Lower lobe of right lung (tissue), 2 donors: ENCODE data around the gene MRRF. TPM values are rescaled to one million over a fixed set of nuclear protein-coding genes. Genes with fewer than 3 reads are reported as not detected.

Source experiments
- ATAC-seq, 2 donors: fragments of 200-7000 bp; cut with Tn5 transposase; one replicate each; pipeline ENCODE4 v1.9.1; 2020 to 2022; ENCODE audit warnings: mild to moderate bottlenecking in 2 of 2, moderate library complexity in 2 of 2
- DNase-seq: peaks from one replicate; pipeline ENCODE4 v3.0.0-alpha.2; 2020
- H3K27ac ChIP-seq: fragments of 200-600 bp; one replicate; pipeline ENCODE4 v1.8.0; 2022
- H3K27me3 ChIP-seq: fragments of 200-600 bp; one replicate; pipeline ENCODE4 v1.8.0; 2022; ENCODE audit warnings: low read depth
- H3K36me3 ChIP-seq: fragments of 200-600 bp; one replicate; pipeline ENCODE4 v1.8.0; 2022; ENCODE audit warnings: mild to moderate bottlenecking
- H3K4me1 ChIP-seq: fragments of 200-600 bp; one replicate; pipeline ENCODE4 v1.8.0; 2022
- H3K4me3 ChIP-seq: fragments of 200-600 bp; one replicate; pipeline ENCODE4 v1.8.0; 2022; ENCODE audit warnings: mild to moderate bottlenecking
- H3K9me3 ChIP-seq: fragments of 200-600 bp; one replicate; pipeline ENCODE4 v1.8.0; 2022
- intact Hi-C: fragments of 100-400 bp; cut with DNase I; formaldehyde crosslinking; loops from one replicate; pipeline ENCODE4 v1.11.0; 2022
- total RNA-seq: library from RNA; stranded (reverse); fragmentation: NEBNext Ultra II Directional; extraction: Animal tissue kit (Norgen Biotek cat#: 25700); gene quantifications from one replicate; pipeline ENCODE4 v1.2.1, GENCODE V29; 2021
- TF ChIP-seq, protein P1 (sequence below): fragments of 200-600 bp; IDR thresholded peaks from one replicate; pipeline ENCODE4 v1.8.0; 2022; ENCODE audit warnings: antibody characterized with exemption, mild to moderate bottlenecking
- donor health status: DM: no; HTN: yes; CAD: no; lungs with severe emphysema.

MRRF gene
- total RNA-seq, 1 donor from 2014 or later: 30.2 TPM

DNA sequence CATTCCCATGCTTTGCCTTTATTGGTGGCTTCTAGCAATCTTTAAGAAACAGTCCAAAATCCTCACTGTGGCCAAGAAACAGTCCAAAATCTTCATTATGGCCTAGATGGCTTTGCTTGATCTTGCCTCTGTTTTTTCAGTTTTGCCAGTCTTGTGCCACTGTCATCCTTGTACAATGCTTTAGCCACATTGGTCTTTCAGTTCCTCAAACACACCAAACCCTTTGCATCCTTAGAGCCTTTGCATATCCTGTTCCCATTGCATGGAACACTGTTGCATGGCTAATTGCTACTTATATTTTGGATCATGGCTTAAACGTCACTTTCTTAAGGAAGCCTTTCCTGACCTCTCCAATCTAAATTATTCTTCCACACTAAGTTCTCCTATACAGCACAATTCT lies 22.1 kb downstream of the MRRF start:
- intact Hi-C loops: no loop called here
- no peaks in the 10 kb centered on the region for H3K9me3 ChIP-seq
- no peaks in the 10 kb centered on the region for H3K27me3 ChIP-seq
- H3K4me1 ChIP-seq: peaks cover 11% of the 10 kb centered on the region
- ATAC-seq (no peak), DNase-seq (no peak)
- H3K36me3 ChIP-seq: peaks cover 70% of the 10 kb centered on the region
- TF ChIP-seq, protein P1, sequence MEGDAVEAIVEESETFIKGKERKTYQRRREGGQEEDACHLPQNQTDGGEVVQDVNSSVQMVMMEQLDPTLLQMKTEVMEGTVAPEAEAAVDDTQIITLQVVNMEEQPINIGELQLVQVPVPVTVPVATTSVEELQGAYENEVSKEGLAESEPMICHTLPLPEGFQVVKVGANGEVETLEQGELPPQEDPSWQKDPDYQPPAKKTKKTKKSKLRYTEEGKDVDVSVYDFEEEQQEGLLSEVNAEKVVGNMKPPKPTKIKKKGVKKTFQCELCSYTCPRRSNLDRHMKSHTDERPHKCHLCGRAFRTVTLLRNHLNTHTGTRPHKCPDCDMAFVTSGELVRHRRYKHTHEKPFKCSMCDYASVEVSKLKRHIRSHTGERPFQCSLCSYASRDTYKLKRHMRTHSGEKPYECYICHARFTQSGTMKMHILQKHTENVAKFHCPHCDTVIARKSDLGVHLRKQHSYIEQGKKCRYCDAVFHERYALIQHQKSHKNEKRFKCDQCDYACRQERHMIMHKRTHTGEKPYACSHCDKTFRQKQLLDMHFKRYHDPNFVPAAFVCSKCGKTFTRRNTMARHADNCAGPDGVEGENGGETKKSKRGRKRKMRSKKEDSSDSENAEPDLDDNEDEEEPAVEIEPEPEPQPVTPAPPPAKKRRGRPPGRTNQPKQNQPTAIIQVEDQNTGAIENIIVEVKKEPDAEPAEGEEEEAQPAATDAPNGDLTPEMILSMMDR: no peak
- H3K27ac ChIP-seq: no peak overlapping the region
- no peak overlapping the region for H3K4me3 ChIP-seq

DNA sequence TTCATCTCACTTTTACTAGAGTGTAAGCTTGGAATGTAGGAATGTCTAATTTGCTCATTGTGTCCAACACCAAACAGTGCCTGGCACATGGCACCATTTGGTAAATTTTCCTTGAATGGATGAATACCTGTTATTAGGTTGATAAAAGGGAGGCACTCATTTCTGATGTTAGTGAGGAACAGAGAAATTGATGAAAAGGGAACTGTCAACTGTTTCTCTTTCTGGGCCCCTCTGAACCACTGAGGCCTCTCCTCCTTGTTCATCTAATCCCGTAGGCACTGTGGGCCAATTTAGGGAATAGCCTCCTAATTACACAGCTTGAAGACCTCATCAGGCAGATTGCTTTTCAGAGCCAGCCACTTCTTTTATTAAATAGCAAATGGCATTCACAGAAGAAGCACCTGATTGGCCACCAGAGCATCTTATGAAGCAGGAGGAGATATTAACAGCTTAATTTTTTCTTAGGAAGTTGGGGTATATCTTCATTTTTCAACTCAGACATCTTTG lies 22.6 kb downstream of the MRRF start:
- no peak overlapping the region for H3K4me3 ChIP-seq
- DNase-seq: no peak
- peaks cover 11% of the 10 kb centered on the region for H3K4me1 ChIP-seq
- TF ChIP-seq, protein P1: no peak
- intact Hi-C loops: no loop called here
- no peak overlapping the region for H3K27ac ChIP-seq
- no peaks in the 10 kb centered on the region for H3K9me3 ChIP-seq
- H3K36me3 ChIP-seq: peaks cover 75% of the 10 kb centered on the region
- no peaks in the 10 kb centered on the region for H3K27me3 ChIP-seq
- no peak for ATAC-seq

DNA sequence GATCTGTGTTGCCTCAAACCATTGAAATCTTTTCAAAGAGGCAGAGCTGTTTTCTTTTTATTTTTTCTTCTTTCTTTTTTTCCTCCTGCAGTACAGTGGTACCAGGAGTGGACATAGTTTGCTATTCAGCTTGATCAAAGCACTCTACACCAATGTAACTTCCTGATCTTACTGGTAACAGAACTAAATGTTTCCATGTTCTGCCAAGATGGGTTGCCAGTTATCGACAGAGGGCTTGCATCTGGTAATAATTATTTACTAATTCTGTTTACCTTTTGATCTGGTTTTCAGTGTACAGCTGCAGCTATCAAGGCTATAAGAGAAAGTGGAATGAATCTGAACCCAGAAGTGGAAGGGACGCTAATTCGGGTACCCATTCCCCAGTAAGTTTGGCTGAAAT lies 26.8 kb downstream of the MRRF start:
- H3K9me3 ChIP-seq: no peaks in the 10 kb centered on the region
- DNase-seq: no peak
- TF ChIP-seq, protein P1: no peak
- H3K27ac ChIP-seq: no peak overlapping the region
- intact Hi-C loops: no loop called here
- H3K4me3 ChIP-seq: no peak overlapping the region
- no peaks in the 10 kb centered on the region for H3K27me3 ChIP-seq
- peaks cover 11% of the 10 kb centered on the region for H3K4me1 ChIP-seq
- H3K36me3 ChIP-seq: peaks cover 95% of the 10 kb centered on the region
- ATAC-seq: no peak

DNA sequence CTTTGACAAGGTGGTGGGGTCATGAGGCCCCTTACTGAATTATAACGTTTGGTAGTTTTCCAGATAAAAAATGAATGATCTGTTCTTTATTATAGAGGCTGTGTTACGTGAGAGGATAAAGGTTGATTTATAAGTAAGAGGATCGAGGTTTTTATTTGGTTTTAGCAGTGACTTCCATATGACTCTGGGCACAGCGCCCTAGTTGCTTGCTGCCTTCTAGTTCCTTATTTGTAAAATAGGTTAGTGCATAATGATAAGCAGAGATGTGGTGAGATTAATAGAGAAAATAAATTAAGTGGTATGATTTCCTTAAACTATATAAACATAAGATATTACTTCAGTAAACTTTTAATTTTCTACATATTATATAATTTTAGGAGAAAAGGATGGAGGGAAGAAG lies 29.8 kb downstream of the MRRF start:
- DNase-seq (no peak), ATAC-seq (no peak)
- H3K27me3 ChIP-seq: no peaks in the 10 kb centered on the region
- no peak overlapping the region for H3K4me3 ChIP-seq
- H3K4me1 ChIP-seq: no peaks in the 10 kb centered on the region
- H3K27ac ChIP-seq: no peak overlapping the region
- TF ChIP-seq, protein P1: no peak
- no peaks in the 10 kb centered on the region for H3K9me3 ChIP-seq
- intact Hi-C loops: no loop called here
- peaks cover 76% of the 10 kb centered on the region for H3K36me3 ChIP-seq

DNA sequence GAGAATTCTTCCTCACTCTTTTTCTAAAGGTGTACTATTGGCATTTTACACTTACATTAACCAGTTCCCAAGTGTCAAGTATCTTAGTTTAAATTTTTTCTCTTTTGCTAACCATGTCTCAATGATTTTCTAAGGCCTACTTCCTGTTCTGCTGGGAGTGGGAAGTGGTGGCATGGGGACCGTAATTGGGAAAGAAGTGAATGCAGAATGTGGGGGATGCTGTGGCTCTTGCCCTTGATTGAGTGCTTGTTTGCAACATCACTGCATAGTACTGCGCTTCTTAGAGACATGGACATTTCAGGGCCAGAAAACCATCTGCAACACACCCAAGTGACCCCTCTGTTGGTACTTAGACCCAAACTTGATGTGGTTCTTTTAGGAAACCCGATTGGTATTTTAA lies 32.8 kb downstream of the MRRF start:
- intact Hi-C loops: no loop called here
- H3K9me3 ChIP-seq: no peaks in the 10 kb centered on the region
- H3K36me3 ChIP-seq: peaks cover 57% of the 10 kb centered on the region
- peak; percentile 69 to 74 for ATAC-seq
- TF ChIP-seq, protein P1: no peak
- H3K27ac ChIP-seq: no peak overlapping the region
- no peaks in the 10 kb centered on the region for H3K27me3 ChIP-seq
- H3K4me3 ChIP-seq: no peak overlapping the region
- DNase-seq: no peak
- no peaks in the 10 kb centered on the region for H3K4me1 ChIP-seq
